ENCODE results near the gene GCNT2. TPM values are rescaled to one million over a fixed set of nuclear protein-coding genes. Genes with fewer than 3 reads are reported as not detected.

GCNT2 gene
- total RNA-seq, 1 donor from 2014 or later, result 71.1 TPM

- no peak for TF ChIP-seq CTCF (IDR thresholded peaks at IDR 0.05; ENCODE audit: unreplicated experiment)
- Mint-ChIP-seq H3K27me3 (ENCODE audit: unreplicated experiment) (peaks cover under 1% of the 10 kb centered on the region), H3K9me3 (ENCODE audit: unreplicated experiment) (no peaks in the 10 kb centered on the region), H3K4me1 (ENCODE audit: unreplicated experiment) (peaks cover 27% of the 10 kb centered on the region), H3K36me3 (ENCODE audit: low read depth, unreplicated experiment) (no peaks in the 10 kb centered on the region), H3K27ac (ENCODE audit: unreplicated experiment) (no peak overlapping the region), H3K4me3 (ENCODE audit: unreplicated experiment) (no peak overlapping the region)
- no peak for DNase-seq (ENCODE audit: low spot score)
Measured at GRCh38 chr6:10537726-10538125, 16.6 kb downstream of the GCNT2 start.

DNA sequence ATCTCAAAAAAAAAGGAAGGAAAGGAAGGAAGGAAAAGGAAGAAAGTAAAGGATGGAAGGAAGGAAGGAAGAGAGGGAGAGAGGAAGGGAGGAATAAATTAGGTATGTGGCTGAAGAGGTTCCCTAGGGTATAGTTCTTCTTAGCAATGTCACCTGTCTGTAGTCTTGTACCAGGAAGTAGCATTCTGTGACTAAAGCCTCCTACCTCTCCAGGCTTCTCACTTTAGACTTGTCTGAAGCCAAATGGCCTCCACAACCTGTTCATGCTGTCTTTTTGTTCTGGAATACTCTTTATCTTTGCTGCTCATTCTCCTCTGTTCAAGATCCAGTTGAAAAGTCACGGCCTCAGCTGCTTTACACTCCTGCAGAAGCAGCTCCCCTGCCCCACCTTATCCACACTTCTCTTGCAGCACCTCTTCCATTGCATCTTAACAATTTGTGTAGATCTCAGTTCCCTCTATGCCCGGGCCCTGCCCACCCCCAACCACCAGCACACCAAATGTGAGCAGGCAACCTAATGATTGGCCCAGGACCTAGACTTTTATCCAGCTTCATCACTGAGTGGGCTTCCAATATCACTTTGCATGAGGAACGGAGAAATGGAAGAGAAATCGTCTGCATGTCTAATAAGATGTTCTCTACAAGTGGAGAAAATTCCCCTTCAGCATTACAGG lies 19.1 kb downstream of the GCNT2 start:
- H3K36me3 Mint-ChIP-seq (ENCODE audit: low read depth, unreplicated experiment), result no peaks in the 10 kb centered on the region
- no peak for TF ChIP-seq CTCF (IDR thresholded peaks at IDR 0.05; ENCODE audit: unreplicated experiment)
- H3K4me1 Mint-ChIP-seq (ENCODE audit: unreplicated experiment), result peaks cover 25% of the 10 kb centered on the region
- no peak for DNase-seq (ENCODE audit: low spot score)
- H3K9me3 Mint-ChIP-seq (ENCODE audit: unreplicated experiment), result no peaks in the 10 kb centered on the region
- H3K27me3 Mint-ChIP-seq (ENCODE audit: unreplicated experiment), result no peaks in the 10 kb centered on the region
- no peak overlapping the region for H3K27ac Mint-ChIP-seq (ENCODE audit: unreplicated experiment)
- no peak overlapping the region for H3K4me3 Mint-ChIP-seq (ENCODE audit: unreplicated experiment)

- no peak for DNase-seq (ENCODE audit: low spot score)
- Mint-ChIP-seq H3K9me3 (ENCODE audit: unreplicated experiment) (no peaks in the 10 kb centered on the region), H3K27ac (ENCODE audit: unreplicated experiment) (no peak overlapping the region), H3K27me3 (ENCODE audit: unreplicated experiment) (no peaks in the 10 kb centered on the region), H3K4me1 (ENCODE audit: unreplicated experiment) (peaks cover 21% of the 10 kb centered on the region), H3K4me3 (ENCODE audit: unreplicated experiment) (no peak overlapping the region), H3K36me3 (ENCODE audit: low read depth, unreplicated experiment) (no peaks in the 10 kb centered on the region)
- TF ChIP-seq CTCF (IDR thresholded peaks at IDR 0.05; ENCODE audit: unreplicated experiment), result no peak
Measured at GRCh38 chr6:10541591-10541990, 20.4 kb downstream of the GCNT2 start.

- no peak for DNase-seq (ENCODE audit: low spot score)
- TF ChIP-seq CTCF (IDR thresholded peaks at IDR 0.05; ENCODE audit: unreplicated experiment), result no peak
- Mint-ChIP-seq H3K9me3 (ENCODE audit: unreplicated experiment) (no peaks in the 10 kb centered on the region), H3K27ac (ENCODE audit: unreplicated experiment) (no peak overlapping the region), H3K4me1 (ENCODE audit: unreplicated experiment) (peaks cover 18% of the 10 kb centered on the region), H3K36me3 (ENCODE audit: low read depth, unreplicated experiment) (no peaks in the 10 kb centered on the region), H3K4me3 (ENCODE audit: unreplicated experiment) (no peak overlapping the region), H3K27me3 (ENCODE audit: unreplicated experiment) (no peaks in the 10 kb centered on the region)
Measured at GRCh38 chr6:10542213-10542612, 21.1 kb downstream of the GCNT2 start.

DNA sequence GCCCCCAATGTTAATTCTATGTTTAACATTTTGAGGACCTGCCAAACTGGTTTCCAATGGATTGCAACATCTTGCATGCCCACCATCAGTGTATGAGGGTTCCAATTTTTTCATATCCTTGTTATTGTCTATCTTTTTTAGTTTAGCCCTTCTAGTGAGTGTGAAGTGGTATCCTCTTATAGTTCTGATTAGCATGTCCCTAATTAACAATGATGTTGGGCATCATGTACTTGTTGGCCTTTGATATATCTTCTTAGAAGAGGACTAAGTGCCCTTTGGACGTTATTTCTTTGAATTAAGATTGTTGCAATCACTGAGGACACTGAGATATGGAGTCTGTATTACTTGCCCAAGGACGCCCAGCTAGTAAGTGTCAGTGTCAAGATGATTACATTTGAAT lies 22.3 kb downstream of the GCNT2 start:
- Mint-ChIP-seq H3K27ac (ENCODE audit: unreplicated experiment) (no peak overlapping the region), H3K4me3 (ENCODE audit: unreplicated experiment) (no peak overlapping the region), H3K4me1 (ENCODE audit: unreplicated experiment) (peaks cover 17% of the 10 kb centered on the region), H3K36me3 (ENCODE audit: low read depth, unreplicated experiment) (no peaks in the 10 kb centered on the region), H3K9me3 (ENCODE audit: unreplicated experiment) (no peaks in the 10 kb centered on the region), H3K27me3 (ENCODE audit: unreplicated experiment) (no peaks in the 10 kb centered on the region)
- no peak for DNase-seq (ENCODE audit: low spot score)
- TF ChIP-seq CTCF (IDR thresholded peaks at IDR 0.05; ENCODE audit: unreplicated experiment), result no peak

Data from endothelial cell (in vitro differentiated cells).